Type B pancreatic cell (in vitro differentiated cells): ENCODE results near the gene ACTN3. TPM values are rescaled to one million over a fixed set of nuclear protein-coding genes. Genes with fewer than 3 reads are reported as not detected.
A peak's percentile ranks its signal among the peaks of the same experiment; 100 is the strongest.

ENCODE experiments used
- DNase-seq: peaks from one replicate; pipeline ENCODE4 v3.0.0; 2021; ENCODE audit warnings: mixed read lengths; ENCODE audit not compliant: unreplicated experiment; ENCODE audit errors: extremely low spot score
- H3K27ac Mint-ChIP-seq: 2 replicates; pipeline ENCODE4 v1.8.0; 2021; ENCODE audit warnings: mild to moderate bottlenecking, mixed read lengths
- H3K27me3 Mint-ChIP-seq: 2 replicates; pipeline ENCODE4 v1.8.0; 2021; ENCODE audit warnings: mixed read lengths
- H3K36me3 Mint-ChIP-seq: 2 replicates; pipeline ENCODE4 v1.8.0; 2021; ENCODE audit warnings: mixed read lengths
- H3K4me1 Mint-ChIP-seq: one replicate; pipeline ENCODE4 v1.8.0; 2021; ENCODE audit warnings: mixed read lengths; ENCODE audit not compliant: unreplicated experiment
- H3K4me3 Mint-ChIP-seq: 2 replicates; pipeline ENCODE4 v1.8.0; 2021; ENCODE audit warnings: mild to moderate bottlenecking, mixed read lengths
- H3K9me3 Mint-ChIP-seq: 2 replicates; pipeline ENCODE4 v1.8.0; 2021; ENCODE audit warnings: mixed read lengths
- total RNA-seq: library from RNA; stranded (reverse); gene quantifications from 2 replicates; pipeline ENCODE4 v1.2.1, GENCODE V29; 2021; ENCODE audit warnings: low replicate concordance
- TF ChIP-seq, protein P1 (sequence below): fragments of 200-600 bp; sonication (generic); conservative IDR thresholded peaks from 2 replicates; pipeline ENCODE4 v1.5.0; 2021; ENCODE audit warnings: antibody characterized with exemption, mild to moderate bottlenecking

The ACTN3 gene
- total RNA-seq, 1 donor from 2014 or later: 2.6 TPM

DNA sequence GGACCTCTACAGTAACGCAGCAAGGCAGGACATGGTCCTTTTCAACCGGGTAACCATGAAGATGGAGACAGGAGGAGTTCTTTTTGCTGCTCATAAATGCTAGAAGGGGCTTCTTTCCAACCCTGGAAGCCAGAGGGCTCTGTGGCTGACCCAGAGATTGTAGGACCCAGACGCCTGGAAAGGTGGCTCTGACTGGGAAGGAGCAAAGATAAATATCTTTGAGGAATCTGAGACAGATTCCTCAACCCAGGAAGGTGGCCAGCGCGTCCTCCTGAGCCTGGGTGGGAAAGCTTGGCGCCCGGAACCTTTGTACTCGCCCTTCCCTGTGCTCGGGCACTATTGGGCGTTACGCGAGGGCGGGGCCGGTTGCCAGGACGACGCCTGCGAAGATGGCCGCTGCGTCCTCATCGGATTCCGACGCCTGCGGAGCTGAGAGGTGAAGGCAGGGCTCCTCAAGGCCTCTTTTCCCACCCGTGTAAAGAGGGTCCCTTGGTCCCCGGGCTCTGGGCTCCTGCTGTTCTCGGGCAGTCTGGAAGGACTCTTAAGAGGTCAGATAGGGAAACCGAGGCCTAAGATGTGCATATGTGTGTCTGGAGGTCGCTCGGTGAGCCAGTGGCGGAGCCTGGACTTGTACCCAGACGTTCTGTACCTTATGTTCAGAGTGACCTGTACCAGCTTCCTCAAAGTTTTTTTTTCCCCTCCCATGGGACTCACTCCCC, 36.3 kb upstream of the ACTN3 start, which contains the start of gene BBS1:
Gene BBS1, plus strand, starts transcription at position 365 of the 719 bp plus-strand sequence. Its CDS starts 25 bp downstream, at position 390.
- H3K27me3 Mint-ChIP-seq: no peaks in the 10 kb centered on the region
- peaks cover 4% of the 10 kb centered on the region for H3K36me3 Mint-ChIP-seq
- TF ChIP-seq, protein P1, sequence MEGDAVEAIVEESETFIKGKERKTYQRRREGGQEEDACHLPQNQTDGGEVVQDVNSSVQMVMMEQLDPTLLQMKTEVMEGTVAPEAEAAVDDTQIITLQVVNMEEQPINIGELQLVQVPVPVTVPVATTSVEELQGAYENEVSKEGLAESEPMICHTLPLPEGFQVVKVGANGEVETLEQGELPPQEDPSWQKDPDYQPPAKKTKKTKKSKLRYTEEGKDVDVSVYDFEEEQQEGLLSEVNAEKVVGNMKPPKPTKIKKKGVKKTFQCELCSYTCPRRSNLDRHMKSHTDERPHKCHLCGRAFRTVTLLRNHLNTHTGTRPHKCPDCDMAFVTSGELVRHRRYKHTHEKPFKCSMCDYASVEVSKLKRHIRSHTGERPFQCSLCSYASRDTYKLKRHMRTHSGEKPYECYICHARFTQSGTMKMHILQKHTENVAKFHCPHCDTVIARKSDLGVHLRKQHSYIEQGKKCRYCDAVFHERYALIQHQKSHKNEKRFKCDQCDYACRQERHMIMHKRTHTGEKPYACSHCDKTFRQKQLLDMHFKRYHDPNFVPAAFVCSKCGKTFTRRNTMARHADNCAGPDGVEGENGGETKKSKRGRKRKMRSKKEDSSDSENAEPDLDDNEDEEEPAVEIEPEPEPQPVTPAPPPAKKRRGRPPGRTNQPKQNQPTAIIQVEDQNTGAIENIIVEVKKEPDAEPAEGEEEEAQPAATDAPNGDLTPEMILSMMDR: no peak
- peaks cover 7% of the 10 kb centered on the region for H3K4me1 Mint-ChIP-seq
- H3K27ac Mint-ChIP-seq: peak within 1 kb of the TSS; percentile 80
- H3K9me3 Mint-ChIP-seq: no peaks in the 10 kb centered on the region
- peak; percentile 87 for DNase-seq
- peak within 1 kb of the TSS; percentile 98 for H3K4me3 Mint-ChIP-seq

DNA sequence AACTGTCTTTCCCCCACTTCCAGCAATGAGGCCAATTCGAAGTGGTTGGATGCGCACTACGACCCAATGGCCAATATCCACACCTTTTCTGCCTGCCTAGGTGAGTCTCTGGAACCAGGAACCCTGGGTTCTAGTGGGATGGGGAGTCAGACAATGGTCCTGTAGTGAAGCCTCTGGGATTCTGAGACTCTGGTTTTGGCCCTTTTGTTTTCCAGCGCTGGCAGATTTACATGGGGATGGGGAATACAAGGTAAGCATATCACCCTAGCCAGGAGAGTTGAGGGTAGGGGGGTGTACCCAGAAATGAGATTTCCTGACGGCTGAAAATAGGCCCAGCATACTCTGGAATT, 35.7 kb upstream of the ACTN3 start:
- peak overlapping the region; percentile 80 for H3K27ac Mint-ChIP-seq
- TF ChIP-seq, protein P1: no peak
- H3K4me3 Mint-ChIP-seq: peak overlapping the region; percentile 98
- H3K9me3 Mint-ChIP-seq: no peaks in the 10 kb centered on the region
- peaks cover 7% of the 10 kb centered on the region for H3K4me1 Mint-ChIP-seq
- no peaks in the 10 kb centered on the region for H3K27me3 Mint-ChIP-seq
- H3K36me3 Mint-ChIP-seq: peaks cover 4% of the 10 kb centered on the region
- DNase-seq: no peak

DNA sequence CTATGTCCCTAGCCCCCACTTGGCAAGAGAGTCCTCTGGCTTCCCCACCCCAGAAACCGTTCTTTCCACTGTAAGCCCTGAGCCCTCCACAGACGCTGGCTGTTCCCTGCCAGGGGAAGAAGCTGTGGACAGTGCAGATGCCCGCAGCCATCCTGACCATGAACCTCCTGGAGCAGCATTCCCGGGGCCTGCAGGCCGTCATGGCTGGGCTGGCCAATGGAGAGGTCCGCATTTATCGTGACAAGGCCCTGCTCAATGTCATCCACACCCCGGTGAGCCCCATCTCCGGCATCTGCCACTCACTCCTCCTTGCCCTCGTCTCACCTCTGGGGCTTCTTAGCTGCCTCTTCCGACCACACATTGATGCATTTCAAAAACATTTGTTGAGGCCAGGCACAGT, 23.1 kb upstream of the ACTN3 start:
- H3K27me3 Mint-ChIP-seq: no peaks in the 10 kb centered on the region
- TF ChIP-seq, protein P1: no peak
- H3K36me3 Mint-ChIP-seq: peaks cover 19% of the 10 kb centered on the region
- no peak overlapping the region for H3K4me3 Mint-ChIP-seq
- no peak overlapping the region for H3K27ac Mint-ChIP-seq
- H3K4me1 Mint-ChIP-seq: no peaks in the 10 kb centered on the region
- no peaks in the 10 kb centered on the region for H3K9me3 Mint-ChIP-seq
- DNase-seq: no peak

DNA sequence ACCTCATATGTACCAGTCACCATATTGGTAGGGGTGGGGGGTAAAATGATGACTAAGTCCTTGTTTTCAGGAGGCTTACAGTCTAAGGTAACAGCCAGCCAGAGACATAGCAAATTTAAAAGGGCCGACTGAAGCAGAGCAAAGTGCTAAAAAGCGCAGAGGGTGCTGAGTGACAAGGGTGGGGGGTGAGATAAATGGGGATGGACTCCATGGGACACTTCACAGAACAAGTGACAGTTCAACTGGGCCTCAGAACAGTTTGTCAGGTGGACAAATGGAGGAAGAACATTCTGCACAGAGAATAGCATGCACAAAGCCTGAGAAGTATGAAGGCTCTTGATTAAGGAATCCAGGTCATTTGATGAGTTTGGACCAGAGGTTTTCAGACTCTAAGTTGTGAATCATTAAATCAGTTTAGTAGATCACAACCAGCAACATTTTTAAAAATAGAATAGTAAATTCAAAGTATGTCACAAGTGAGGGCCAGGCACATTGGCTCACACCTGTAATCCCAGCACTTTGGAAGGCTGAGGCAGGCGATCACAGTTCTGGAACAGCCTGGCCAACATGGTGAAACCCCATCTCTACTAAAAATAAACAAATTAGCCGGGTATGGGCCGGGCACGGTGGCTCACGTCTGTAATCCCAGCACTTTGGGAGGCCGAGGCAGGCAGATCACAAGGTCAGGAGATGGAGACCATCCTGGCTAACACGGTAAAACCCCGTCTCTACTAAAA, 22.2 kb upstream of the ACTN3 start:
- Mint-ChIP-seq H3K4me1 (no peaks in the 10 kb centered on the region), H3K27ac (no peak overlapping the region), H3K36me3 (peaks cover 19% of the 10 kb centered on the region), H3K4me3 (no peak overlapping the region), H3K9me3 (no peaks in the 10 kb centered on the region), H3K27me3 (no peaks in the 10 kb centered on the region)
- DNase-seq: no peak
- TF ChIP-seq, protein P1: no peak

DNA sequence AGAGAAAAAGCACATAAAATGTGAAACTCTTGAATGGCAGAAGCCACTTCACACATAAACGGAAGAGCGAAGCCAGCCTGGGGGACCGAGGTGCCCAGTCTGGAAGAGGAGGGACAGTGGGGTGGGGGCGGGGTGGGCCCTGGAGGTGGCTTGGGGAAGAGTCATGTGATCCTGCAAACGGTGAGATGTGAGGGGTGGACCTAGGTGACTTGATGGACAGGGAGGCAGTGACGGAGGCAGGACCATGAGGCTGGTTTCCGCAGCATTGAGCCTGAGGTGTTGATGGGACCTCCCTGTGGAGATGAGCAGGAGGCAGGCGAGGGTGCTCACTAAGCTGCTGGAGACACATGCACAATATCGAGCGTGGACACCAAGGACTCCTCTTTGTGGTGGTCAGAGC, 17.6 kb upstream of the ACTN3 start:
- H3K4me3 Mint-ChIP-seq: no peak overlapping the region
- no peak for DNase-seq
- TF ChIP-seq, protein P1: no peak
- H3K27ac Mint-ChIP-seq: no peak overlapping the region
- peaks cover 3% of the 10 kb centered on the region for H3K36me3 Mint-ChIP-seq
- no peaks in the 10 kb centered on the region for H3K27me3 Mint-ChIP-seq
- H3K9me3 Mint-ChIP-seq: no peaks in the 10 kb centered on the region
- H3K4me1 Mint-ChIP-seq: no peaks in the 10 kb centered on the region
